Measurements from ENCODE around the gene OVOL3.
"Not testable (repeated sequence)": the region's sequence is repeated elsewhere in the genome, so short reads cannot be mapped to it uniquely, and the experiment has no call there.

The OVOL3 gene

DNA sequence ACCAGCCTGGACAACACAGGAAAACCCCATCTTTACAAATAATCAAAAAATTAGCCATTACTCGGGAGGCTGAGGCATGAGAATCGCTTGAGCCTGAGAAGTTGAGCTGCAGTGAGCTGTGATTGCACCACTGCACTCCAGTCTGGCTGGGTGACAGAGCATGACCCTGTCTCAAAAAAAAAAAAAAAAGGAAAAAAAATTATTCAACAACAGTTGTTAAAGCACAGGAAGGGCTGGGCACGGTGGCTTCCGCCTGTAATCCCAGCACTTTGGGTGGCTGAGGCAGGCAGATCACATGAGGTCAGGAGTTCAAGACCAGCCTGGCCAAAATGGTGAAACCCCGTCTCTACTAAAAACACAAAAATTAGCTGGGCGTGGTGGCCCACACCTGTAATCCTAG is 20.3 kb downstream of the OVOL3 start:
- DNase-seq (ENCODE audit: low spot score), result not testable (repeated sequence)

DNA sequence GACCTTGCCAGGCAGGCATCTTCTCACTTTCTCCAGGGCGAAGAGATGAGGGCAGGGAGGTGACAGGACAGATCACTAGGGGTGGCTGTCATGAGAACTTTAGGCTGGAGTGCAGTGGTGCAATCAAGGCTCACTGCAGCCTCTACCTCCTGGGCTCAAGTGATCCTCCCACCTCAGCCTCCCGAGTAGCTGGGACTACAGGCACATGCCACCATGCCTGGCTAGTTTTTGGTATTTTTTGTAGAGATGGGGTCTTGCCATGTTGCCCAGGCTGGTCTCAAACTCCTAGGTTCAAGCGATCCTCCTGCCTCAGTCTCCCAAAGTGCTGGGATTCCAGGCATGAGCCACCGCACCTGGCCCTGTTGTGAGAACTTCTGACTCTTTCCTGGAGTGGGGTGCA is 23.9 kb downstream of the OVOL3 start:
- not testable (repeated sequence) for DNase-seq (ENCODE audit: low spot score)

DNA sequence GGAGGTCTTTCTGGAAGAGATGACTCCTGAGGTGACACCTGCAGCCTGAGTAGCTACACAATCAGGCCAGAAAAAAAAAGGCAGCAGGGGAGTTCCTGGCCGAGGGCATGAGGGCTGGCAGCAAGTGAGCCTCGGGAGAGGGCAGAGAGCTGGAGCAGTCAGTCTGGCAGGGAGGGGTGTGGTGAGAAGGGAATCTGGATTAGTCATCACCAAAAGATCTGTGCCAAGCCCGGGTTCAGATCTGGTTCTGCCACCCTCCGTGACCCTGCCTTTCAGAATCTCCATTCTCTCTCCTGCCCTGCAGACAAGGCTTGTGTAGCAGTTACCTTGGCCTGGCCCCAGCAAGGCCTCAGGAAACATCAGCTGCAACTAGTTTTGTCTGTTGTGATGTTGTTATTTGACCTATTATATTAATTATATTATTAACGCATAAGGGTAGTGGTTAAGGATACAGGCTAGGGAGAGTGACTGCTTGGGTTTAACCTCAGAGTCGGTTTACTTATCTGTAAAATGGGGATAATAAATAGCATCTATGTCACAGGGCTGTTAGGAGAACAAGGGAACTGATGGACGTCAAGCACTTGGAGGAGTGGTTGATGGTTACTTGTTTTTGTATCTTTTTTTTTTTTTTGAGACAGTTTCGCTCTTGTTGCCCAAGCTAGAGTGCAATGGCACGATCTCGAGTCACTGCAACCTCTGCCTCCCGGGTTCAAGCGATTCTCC is 26.2 kb downstream of the OVOL3 start:
- no peak for DNase-seq (ENCODE audit: low spot score)

DNA sequence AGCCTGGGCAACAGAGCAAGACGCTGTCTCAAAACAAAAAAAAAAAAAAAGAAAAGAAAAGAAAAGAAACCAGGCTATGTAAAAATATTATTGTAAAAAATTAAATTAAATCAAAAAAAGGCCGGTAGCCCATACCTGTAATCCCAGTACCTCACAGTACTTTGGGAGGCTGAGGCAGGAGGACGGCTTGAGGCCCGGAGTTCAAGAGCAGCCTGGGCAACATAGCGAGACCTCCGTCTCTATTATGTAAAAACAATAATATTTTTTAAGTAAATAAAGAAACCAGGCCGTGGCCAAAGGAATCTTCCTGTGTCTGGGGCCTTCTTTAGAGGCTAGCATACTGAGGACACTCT is 28.2 kb downstream of the OVOL3 start:
- DNase-seq (ENCODE audit: low spot score), result no peak

DNA sequence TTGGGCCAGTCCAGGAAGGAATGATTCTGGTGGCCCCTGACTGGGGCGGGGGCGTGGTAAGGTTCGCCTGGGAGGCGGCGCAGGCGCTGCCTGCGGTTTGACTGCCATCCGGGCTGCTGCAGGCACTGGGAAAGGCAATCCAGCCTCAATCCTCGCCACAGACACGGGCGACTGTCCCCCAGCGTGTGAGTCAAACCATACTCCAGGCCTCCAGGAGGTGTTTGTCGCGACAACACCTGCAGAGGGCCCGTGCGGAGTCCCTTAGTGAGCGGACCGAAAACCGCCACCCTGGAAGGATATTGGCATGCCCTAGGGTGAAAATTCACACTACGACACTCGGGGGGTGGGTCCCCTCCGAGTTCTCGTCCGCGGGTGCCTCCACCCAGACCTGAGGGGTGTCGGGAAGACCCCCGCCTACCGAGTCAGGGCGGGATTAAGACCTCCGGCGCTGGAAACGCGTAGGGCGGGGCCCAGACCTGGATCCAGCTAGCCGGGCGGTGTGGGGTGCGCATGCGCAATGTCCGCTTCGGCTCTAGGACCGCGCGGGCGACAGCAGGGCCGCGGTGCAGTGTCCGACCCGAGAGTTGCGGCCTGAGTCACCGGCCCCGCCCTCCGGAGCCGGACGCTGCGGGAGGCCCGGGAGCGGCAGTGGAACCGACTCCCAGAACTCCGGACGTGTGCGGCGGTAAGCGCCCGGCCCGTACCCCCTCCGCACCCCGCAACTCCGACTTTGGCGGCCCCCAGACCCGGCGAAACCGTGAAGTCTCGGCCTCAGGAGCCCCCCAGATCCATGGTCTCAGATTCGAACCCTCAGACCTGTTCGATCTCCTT is 28.7 kb downstream of the OVOL3 start, which contains the start of gene CAPNS1:
Gene CAPNS1 (plus strand): TSS at position 594 of the 831 bp plus-strand sequence. CDS start 946 bp downstream, outside the sequence.
- peak; percentile 95 for DNase-seq (ENCODE audit: low spot score)

DNA sequence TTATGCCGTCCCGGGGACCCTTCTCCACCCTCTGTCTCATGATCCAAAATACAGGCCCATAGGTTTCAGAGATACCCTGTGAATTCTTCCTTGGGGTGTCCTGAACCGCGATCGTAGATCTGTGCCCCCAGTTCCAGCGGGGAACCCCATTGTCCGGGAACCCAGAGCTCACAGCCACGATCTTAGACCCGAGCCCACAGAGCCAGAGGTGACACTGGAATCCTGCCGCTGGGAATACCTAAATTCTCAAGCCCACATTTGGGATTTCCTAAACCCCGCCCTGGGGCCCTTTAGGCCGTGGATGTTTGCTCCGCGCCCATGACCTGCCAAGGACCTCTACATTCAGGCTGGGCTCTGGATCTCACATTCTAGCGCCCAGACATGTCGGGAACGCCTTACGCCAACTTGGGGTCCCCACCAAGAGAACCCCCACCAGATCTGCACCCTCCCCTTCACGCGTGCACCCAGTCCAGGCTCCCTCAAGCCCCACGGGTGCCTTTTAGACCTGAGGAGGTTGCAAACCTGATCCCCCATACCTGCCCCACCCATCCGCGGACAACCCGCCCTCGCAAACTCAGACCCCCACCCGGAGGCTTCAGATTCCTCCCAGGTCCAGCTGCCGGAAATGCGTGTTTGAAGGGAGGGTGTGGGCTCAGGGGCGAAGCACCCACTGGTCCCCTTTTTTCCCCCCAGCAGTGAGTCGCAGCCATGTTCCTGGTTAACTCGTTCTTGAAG is 29.5 kb downstream of the OVOL3 start:
- DNase-seq (ENCODE audit: low spot score), result no peak

DNA sequence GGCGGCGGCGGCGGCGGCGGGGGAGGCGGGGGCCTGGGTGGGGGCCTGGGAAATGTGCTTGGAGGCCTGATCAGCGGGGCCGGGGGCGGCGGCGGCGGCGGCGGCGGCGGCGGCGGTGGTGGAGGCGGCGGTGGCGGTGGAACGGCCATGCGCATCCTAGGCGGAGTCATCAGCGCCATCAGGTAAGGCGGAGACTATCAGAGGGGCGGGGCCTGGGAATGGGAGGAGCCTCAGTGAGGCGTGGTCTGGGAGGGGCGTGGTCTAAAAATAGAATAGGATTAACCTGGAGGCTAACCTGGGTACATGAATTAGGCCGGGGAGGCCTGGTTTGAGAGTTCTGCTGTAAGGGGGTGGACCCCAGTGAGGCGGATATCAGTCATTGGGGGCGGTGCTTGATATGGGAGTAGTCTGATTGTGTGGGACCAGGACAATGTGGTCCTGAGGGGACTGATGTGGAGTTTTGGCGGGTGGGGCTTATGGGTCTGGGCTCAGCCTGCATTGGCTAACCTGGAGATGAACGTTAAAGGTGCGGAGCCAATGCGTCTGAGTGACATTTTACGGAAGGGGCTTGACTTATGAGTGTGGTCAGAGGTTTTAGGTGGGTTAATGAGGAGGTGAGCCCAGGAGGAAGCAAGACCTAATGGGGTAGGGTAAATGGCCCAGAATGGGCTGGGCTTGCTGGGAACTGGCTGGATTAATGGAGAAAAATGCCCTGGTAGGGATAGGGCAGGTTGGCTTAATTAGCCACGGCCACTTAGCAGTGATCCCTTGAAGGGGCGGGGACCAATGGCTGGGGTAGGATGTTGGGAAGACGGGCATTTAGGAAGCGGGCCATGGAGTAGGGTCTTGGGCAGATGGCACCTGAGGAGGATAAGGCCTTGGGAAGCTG is 30.3 kb downstream of the OVOL3 start:
- DNase-seq (ENCODE audit: low spot score), result peak; percentile 65

DNA sequence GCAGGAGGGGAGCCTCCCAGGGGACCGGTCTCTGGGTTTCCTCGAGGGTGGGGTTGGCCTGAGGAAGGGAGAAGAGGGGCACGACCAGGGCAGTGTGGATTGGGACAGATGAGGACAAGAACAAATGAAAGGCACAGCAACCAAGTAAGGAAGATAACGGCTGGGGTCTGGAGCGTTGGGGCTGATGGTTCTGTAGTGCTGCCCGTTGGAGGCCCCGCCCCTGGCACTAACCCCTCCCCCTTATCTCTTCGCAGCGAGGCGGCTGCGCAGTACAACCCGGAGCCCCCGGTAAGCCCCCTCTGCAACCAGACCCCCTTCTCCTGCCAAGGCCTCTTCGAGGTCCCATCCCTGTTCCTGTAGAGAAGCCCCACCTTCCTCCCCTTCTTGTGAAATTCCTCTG is 31.1 kb downstream of the OVOL3 start:
- no peak for DNase-seq (ENCODE audit: low spot score)

DNA sequence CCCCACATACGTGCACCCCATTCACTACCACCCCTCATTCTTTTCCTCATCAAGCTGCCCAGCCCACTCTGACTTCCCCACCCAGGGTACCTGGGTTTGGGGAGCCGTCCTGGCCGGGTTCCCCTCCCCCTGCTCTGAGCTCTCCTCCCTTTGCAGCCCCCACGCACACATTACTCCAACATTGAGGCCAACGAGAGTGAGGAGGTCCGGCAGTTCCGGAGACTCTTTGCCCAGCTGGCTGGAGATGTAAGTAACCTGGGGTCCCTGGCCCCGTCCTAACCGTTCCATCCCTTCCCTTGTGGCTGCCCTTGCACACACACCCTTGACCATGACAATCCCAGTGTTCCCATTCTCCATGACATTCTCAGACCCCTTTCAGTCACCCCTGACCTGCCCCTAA is 31.6 kb downstream of the OVOL3 start:
- DNase-seq (ENCODE audit: low spot score), result no peak

DNA sequence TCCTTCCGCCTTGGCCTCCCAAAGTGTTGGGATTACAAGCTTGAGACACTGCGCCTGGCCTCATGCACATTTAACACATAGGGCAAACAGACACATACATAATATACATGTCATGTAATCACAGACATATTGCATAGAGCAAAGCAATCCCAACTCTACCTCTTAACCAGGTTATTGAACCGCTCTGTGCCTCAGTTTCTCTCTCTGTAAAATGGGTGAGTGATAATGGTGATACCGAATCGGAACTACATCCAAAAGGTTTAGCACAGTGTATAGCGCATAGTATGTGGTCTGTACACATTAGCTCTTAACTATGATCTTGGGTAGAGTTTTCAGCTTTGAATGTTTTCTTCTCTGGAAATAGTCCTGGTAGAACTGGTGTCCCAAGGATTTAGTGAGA is 33.7 kb downstream of the OVOL3 start:
- no peak for DNase-seq (ENCODE audit: low spot score)

DNA sequence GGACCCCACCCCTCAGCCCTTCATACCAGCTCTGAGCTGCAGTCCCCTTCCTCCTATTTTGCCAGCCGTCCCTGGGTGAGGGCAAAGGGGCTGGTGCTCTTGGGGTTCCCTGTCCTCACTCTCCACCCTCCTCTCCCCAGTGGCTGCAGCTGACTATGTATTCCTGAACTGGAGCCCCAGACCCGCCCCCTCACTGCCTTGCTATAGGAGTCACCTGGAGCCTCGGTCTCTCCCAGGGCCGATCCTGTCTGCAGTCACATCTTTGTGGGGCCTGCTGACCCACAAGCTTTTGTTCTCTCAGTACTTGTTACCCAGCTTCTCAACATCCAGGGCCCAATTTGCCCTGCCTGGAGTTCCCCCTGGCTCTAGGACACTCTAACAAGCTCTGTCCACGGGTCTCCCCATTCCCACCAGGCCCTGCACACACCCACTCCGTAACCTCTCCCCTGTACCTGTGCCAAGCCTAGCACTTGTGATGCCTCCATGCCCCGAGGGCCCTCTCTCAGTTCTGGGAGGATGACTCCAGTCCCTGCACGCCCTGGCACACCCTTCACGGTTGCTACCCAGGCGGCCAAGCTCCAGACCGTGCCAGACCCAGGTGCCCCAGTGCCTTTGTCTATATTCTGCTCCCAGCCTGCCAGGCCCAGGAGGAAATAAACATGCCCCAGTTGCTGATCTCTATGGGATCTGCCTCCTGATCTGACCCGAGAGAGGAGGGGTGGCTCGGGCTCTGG is 38.9 kb downstream of the OVOL3 start:
- no peak for DNase-seq (ENCODE audit: low spot score)

DNA sequence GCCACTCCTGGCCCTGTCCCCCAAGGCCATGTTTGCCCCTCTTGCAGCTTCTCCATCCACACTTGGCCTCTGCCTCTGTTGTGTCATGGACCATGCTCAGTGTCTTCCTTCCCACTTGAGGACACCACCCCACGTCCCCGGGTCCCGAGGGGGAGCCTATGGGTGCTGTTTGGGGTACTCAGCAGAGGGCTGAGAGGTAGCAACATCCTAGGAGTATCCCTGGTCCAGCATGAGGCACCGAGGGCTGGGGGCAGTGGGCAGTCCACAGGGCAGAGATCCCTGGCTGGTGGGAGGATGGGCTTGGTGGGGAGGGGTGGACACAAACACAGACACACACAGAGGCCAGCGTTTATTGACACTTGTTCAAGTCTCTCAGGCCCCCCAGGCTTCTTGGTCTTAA is 39.6 kb downstream of the OVOL3 start:
- DNase-seq (ENCODE audit: low spot score), result no peak

DNA sequence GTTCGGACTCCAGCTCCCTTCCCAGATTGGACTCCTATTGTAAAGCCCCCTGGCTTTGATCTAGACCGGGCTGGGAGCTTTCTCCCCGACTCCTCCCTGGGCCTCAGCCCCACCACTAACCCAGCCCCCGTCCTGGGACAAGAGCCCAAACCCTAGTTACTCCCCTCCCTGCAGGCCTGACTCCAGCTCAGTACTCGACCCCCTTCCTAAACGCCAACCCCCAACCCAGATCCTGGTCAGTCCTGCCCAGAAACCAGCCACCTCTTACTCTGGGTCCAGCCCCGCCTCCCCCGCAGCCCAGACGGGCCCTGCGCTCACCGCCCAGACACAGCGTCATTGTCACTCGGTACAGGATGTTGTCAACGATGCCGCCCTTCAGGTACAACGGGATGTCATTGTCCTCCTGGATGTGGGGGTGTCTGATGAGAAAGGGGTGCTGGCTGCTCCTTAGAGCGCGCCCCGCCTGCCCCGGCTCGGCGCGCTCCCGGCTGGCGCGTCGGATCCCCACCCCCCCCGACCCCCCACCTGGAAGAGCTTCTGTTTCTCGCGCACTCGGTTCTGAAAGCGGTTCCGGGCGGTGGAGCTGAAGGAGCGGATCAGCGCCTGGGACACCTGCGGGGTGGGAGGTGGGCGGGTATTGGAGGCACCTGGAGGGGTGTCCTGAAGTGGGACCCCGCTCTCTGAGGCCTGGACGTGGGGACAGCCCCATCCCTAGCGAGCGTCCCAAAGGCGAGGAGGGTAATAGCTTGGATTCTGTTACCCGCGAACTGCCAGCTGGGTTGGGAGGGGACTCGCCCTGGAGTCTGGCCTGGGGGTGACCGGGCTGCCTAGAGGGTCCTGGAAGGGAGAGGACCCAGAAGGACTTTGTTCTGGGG is 40.4 kb downstream of the OVOL3 start:
- no peak for DNase-seq (ENCODE audit: low spot score)

DNA sequence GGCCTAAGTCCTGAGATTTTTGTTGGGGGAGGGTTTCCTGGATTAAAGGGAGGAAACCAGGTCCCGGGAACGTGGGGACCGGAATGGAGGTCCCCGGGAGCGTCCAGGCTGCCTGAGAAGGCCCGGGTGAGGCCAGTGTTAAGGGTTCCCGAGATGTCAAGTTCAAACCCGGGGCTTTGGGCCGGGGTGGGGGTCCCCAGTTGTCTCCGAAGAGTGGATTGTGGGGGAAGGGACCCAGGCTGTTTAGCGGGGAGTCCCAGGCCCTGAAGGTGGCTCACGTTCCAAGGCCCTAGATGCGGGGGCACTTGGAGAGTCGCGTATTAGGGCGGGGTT is 41.0 kb downstream of the OVOL3 start:
- no peak for DNase-seq (ENCODE audit: low spot score)

DNA sequence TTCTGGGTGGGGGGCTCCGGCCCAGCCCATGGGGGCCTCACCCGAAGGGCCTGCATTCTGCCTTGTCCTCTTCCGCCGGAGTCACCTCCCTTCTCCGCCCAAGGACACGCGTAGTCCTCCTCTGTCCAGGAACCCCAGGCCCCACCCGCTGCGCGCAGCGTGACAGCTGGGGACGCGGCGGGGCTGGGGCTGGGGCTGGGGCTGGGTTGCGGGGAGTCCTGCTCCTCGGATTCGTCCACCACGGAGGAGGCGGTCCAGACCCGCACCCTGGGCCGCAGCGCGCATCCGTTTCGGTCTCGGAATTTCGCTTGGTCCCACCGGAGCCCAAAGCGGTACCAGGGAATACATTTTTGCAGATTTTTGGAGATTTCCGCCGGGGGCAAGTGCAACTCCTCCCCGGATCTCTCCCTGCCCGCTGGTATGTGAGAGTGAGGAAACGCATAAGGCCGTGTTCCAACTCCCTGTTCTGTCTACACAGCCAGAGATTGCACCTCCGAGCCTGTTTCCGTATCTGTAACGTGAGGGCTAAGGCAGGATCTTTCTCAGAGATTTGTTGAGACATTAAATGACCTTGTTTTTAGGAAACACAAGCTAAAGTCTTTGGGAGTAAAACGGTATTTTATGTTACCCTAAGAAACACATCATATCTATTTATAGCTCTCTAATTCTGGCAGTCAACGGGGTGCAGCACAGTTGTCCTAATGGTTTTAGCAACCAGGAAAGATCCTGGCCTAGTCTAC is 41.6 kb downstream of the OVOL3 start, which contains the start of gene COX7A1:
Gene COX7A1 (minus strand): TSS at position 96 of the 740 bp plus-strand sequence. CDS start 40 bp downstream, at position 56.
- no peak for DNase-seq (ENCODE audit: low spot score)

DNA sequence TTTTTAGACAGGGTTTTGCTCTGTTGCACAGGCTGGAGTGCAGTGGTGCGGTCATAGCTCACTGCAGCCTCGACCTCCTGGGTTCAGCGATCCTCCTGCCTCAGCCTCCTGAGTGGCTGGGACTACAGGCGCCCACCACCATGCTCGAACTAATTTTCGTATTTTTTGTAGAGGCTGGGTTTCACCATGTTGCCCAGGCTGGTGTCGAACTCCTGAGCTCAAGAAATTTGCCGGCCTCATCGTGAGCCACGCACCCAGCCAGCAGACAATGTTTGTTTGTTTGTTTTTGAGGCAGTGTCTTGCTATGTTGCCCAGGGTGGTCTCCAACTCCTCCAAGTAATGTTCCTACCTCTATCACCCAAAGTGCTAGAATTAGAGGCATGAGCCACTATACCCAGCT is 42.2 kb downstream of the OVOL3 start:
- no peak for DNase-seq (ENCODE audit: low spot score)

DNA sequence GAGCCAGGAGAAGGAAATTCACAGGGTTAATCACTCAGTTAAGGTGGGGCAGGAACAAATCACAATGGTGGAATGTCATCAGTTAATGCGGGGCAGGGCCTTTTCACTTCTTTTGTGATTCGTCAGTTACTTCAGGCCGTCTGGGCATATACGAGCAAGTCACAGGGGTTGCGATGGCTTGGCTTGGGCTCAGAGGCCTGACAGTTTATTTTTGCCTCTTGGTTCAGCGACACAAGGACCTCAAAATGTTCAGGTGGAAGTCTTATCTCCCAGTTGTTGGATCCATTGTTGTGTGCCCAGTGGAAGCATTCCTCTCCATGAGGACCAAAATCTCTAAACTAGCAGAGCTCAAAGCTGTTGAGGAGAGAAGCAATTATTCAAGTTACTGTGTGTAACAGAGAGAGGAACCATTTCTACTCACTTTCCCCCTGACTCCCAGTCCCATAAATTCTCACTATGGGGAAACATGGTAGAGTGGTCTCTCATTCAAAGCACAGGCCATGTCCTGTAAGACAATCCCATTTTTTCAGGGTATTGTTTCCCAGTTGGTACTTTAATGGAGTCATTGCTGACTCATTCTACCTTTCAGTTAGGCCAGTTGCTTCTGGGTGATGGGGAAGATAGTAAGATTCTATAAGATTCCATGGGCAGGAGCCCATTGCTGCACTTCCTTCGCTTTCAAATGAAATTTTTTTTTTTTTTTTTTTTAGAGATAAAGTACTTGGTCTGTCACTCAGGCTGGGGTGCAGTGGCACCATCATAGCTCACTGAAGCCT is 50.1 kb downstream of the OVOL3 start:
- DNase-seq (ENCODE audit: low spot score), result no peak
